Lower lobe of right lung (tissue), 2 donors: Measurements from ENCODE around the gene DAPL1. TPM values are rescaled to one million over a fixed set of nuclear protein-coding genes. Genes with fewer than 3 reads are reported as not detected.

ENCODE experiments used
- ATAC-seq, 2 donors: fragments of 200-7000 bp; cut with Tn5 transposase; one replicate each; pipeline ENCODE4 v1.9.1; 2020 to 2022; ENCODE audit warnings: mild to moderate bottlenecking in 2 of 2, moderate library complexity in 2 of 2
- DNase-seq: peaks from one replicate; pipeline ENCODE4 v3.0.0-alpha.2; 2020
- H3K27ac ChIP-seq: fragments of 200-600 bp; one replicate; pipeline ENCODE4 v1.8.0; 2022
- H3K27me3 ChIP-seq: fragments of 200-600 bp; one replicate; pipeline ENCODE4 v1.8.0; 2022; ENCODE audit warnings: low read depth
- H3K36me3 ChIP-seq: fragments of 200-600 bp; one replicate; pipeline ENCODE4 v1.8.0; 2022; ENCODE audit warnings: mild to moderate bottlenecking
- H3K4me1 ChIP-seq: fragments of 200-600 bp; one replicate; pipeline ENCODE4 v1.8.0; 2022
- H3K4me3 ChIP-seq: fragments of 200-600 bp; one replicate; pipeline ENCODE4 v1.8.0; 2022; ENCODE audit warnings: mild to moderate bottlenecking
- H3K9me3 ChIP-seq: fragments of 200-600 bp; one replicate; pipeline ENCODE4 v1.8.0; 2022
- CTCF ChIP-seq: fragments of 200-600 bp; IDR thresholded peaks from one replicate; pipeline ENCODE4 v1.8.0; 2022; ENCODE audit warnings: antibody characterized with exemption, mild to moderate bottlenecking
- intact Hi-C: fragments of 100-400 bp; cut with DNase I; formaldehyde crosslinking; loops from one replicate; pipeline ENCODE4 v1.11.0; 2022
- total RNA-seq: library from RNA; stranded (reverse); fragmentation: NEBNext Ultra II Directional; extraction: Animal tissue kit (Norgen Biotek cat#: 25700); gene quantifications from one replicate; pipeline ENCODE4 v1.2.1, GENCODE V29; 2021
- donor health status: DM: no; HTN: yes; CAD: no; lungs with severe emphysema.

The DAPL1 gene
- total RNA-seq, 1 donor from 2014 or later, result not detected

GRCh38 chr2:158809816-158810215 lies 14.7 kb downstream of the DAPL1 start:
- no peak for TF ChIP-seq CTCF
- no peaks in the 10 kb centered on the region for H3K36me3 ChIP-seq
- DNase-seq (no peak), ATAC-seq (no peak)
- H3K4me3 ChIP-seq, result no peak overlapping the region
- H3K27ac ChIP-seq, result no peak overlapping the region
- H3K9me3 ChIP-seq, result no peaks in the 10 kb centered on the region
- no peaks in the 10 kb centered on the region for H3K4me1 ChIP-seq
- no peaks in the 10 kb centered on the region for H3K27me3 ChIP-seq
- intact Hi-C loops, result no loop called here

- Histone ChIP-seq H3K27ac (no peak overlapping the region), H3K4me1 (no peaks in the 10 kb centered on the region), H3K9me3 (no peaks in the 10 kb centered on the region), H3K36me3 (no peaks in the 10 kb centered on the region), H3K27me3 (no peaks in the 10 kb centered on the region), H3K4me3 (no peak overlapping the region)
- no peak for DNase-seq
- no peak for TF ChIP-seq CTCF
- ATAC-seq, result no peak
- intact Hi-C loops, result no loop called here
Observed at GRCh38 chr2:158810731-158811460, 15.8 kb downstream of the DAPL1 start.

GRCh38 chr2:158815166-158815565 lies 20.0 kb downstream of the DAPL1 start:
- Histone ChIP-seq H3K4me3 (no peak overlapping the region), H3K27ac (no peak overlapping the region), H3K27me3 (no peaks in the 10 kb centered on the region), H3K36me3 (no peaks in the 10 kb centered on the region), H3K9me3 (no peaks in the 10 kb centered on the region), H3K4me1 (no peaks in the 10 kb centered on the region)
- no peak for ATAC-seq
- intact Hi-C loops, result no loop called here
- TF ChIP-seq CTCF, result no peak
- no peak for DNase-seq

- DNase-seq, result no peak
- TF ChIP-seq CTCF, result no peak
- Histone ChIP-seq H3K4me3 (no peak overlapping the region), H3K27ac (no peak overlapping the region), H3K36me3 (no peaks in the 10 kb centered on the region), H3K4me1 (no peaks in the 10 kb centered on the region), H3K27me3 (no peaks in the 10 kb centered on the region), H3K9me3 (no peaks in the 10 kb centered on the region)
- no peak for ATAC-seq
- intact Hi-C loops, result no loop called here
Observed at GRCh38 chr2:158815658-158816057, 20.5 kb downstream of the DAPL1 start.

GRCh38 chr2:158817588-158817987 lies 22.5 kb downstream of the DAPL1 start:
- TF ChIP-seq CTCF, result no peak
- Histone ChIP-seq H3K27ac (no peak overlapping the region), H3K9me3 (no peaks in the 10 kb centered on the region), H3K36me3 (no peaks in the 10 kb centered on the region), H3K27me3 (no peaks in the 10 kb centered on the region), H3K4me3 (no peak overlapping the region), H3K4me1 (no peaks in the 10 kb centered on the region)
- intact Hi-C loops, result no loop called here
- DNase-seq (no peak), ATAC-seq (no peak)
